ENCODE measurements around the gene KIF3B. TPM values are rescaled to one million over a fixed set of nuclear protein-coding genes. Genes with fewer than 3 reads are reported as not detected.

Gene KIF3B
- total RNA-seq, 1 experiment from 2014 or later: 20.0 TPM

- intact Hi-C loops (cut with micrococcal nuclease): loop anchor here (10.0 kb wide), 1 partner anchor 111 kb away; no protein-coding TSS in a partner anchor
Observed at GRCh38 chr20:32333988-32334885, 56.8 kb downstream of the KIF3B start.

GRCh38 chr20:32336918-32337347 is 59.5 kb downstream of the KIF3B start:
- ATAC-seq (peak; percentile 71), DNase-seq (peak; percentile 66)
- H3K9me2 ChIP-seq (replicated peaks; ENCODE audit: low read length): no peaks in the 10 kb centered on the region
- POLR2A ChIA-PET (ENCODE audit: unreplicated experiment): no interaction called here
- no peak overlapping the region for H3K9ac ChIP-seq (ENCODE audit: low read length)
- intact Hi-C loops (cut with micrococcal nuclease): loop anchor here (1.0 to 10.0 kb wide), 2 partner anchors 18 to 108 kb away; no protein-coding TSS in a partner anchor
- TF ChIP-seq EZH2 (IDR thresholded peaks at IDR 0.05; ENCODE audit: low read length, unreplicated experiment) (no peak), CTCF (conservative IDR thresholded peaks at IDR 0.05; ENCODE audit: low read depth, low read length) (peak; percentile 67)
- H3K36me3 ChIP-seq (ENCODE audit: low read depth, low read length): peaks cover 2% of the 10 kb centered on the region
- no TSS peak for BruUV-seq (replicated peaks)
- no peak overlapping the region for H3K4me3 ChIP-seq (ENCODE audit: low read length)
- H3K79me2 ChIP-seq (ENCODE audit: low read length): no peaks in the 10 kb centered on the region
- peaks cover 13% of the 10 kb centered on the region for H3K4me1 ChIP-seq (ENCODE audit: insufficient read depth, low read length)
- H3F3A ChIP-seq (ENCODE audit: low read length, unreplicated experiment): no peaks in the 10 kb centered on the region
- H3K9me3 ChIP-seq (ENCODE audit: low read length): no peaks in the 10 kb centered on the region
- H4K20me1 ChIP-seq (ENCODE audit: low read length): no peaks in the 10 kb centered on the region
- CTCF ChIA-PET: interaction anchor here (0.7 kb wide), 1 partner anchor 302 kb away, joined by 4 read pairs; no protein-coding TSS in a partner anchor
- no peaks in the 10 kb centered on the region for H3K27me3 ChIP-seq (ENCODE audit: low read length)
- no peak overlapping the region for H3K4me2 ChIP-seq (ENCODE audit: low read length)
- no peak overlapping the region for H3K27ac ChIP-seq (ENCODE audit: low read length)
- H2AFZ ChIP-seq (ENCODE audit: low read length): no peak overlapping the region

More at GRCh38 chr20:32333988-32334885, 56.8 kb downstream of the KIF3B start:
- TSS peak; percentile 20 for BruUV-seq (replicated peaks)
- Histone ChIP-seq H3K9ac (ENCODE audit: low read length) (no peak overlapping the region), H3K27me3 (ENCODE audit: low read length) (no peaks in the 10 kb centered on the region), H3K4me3 (ENCODE audit: low read length) (no peak overlapping the region), H4K20me1 (ENCODE audit: low read length) (no peaks in the 10 kb centered on the region), H3F3A (ENCODE audit: low read length, unreplicated experiment) (no peaks in the 10 kb centered on the region), H3K27ac (ENCODE audit: low read length) (no peak overlapping the region), H3K4me1 (ENCODE audit: insufficient read depth, low read length) (peaks cover 13% of the 10 kb centered on the region), H3K4me2 (ENCODE audit: low read length) (no peak overlapping the region), H3K9me3 (ENCODE audit: low read length) (no peaks in the 10 kb centered on the region), H3K79me2 (ENCODE audit: low read length) (no peaks in the 10 kb centered on the region), H3K9me2 (replicated peaks; ENCODE audit: low read length) (no peaks in the 10 kb centered on the region), H2AFZ (ENCODE audit: low read length) (no peak overlapping the region), H3K36me3 (ENCODE audit: low read depth, low read length) (peaks cover 23% of the 10 kb centered on the region)
- ATAC-seq (no peak), DNase-seq (no peak)
- TF ChIP-seq CTCF (conservative IDR thresholded peaks at IDR 0.05; ENCODE audit: low read depth, low read length) (no peak), EZH2phosphoT487 (IDR thresholded peaks at IDR 0.05; ENCODE audit: borderline replicate concordance, low read length) (no peak), EZH2 (IDR thresholded peaks at IDR 0.05; ENCODE audit: low read length, unreplicated experiment) (no peak)
- ChIA-PET CTCF (no interaction called here), POLR2A (ENCODE audit: unreplicated experiment) (no interaction called here)
